Right cardiac atrium (tissue), 5 donors: ENCODE data around the gene SIM1. TPM values are rescaled to one million over a fixed set of nuclear protein-coding genes. Genes with fewer than 3 reads are reported as not detected.

Experiments
- ATAC-seq, 2 donors: fragments of 200-7000 bp; cut with Tn5 transposase; one replicate each; pipeline versions ENCODE4 v1.8.0 to v1.9.1; 2020; ENCODE audit warnings: moderate library complexity in 2 of 2, mild to moderate bottlenecking in 1 of 2
- DNase-seq, 3 donors: peaks; one replicate each; pipeline ENCODE4 v3.0.0-alpha.2; 2020
- H3K27ac ChIP-seq: one replicate; pipeline ENCODE4 v1.5.1; 2013; ENCODE audit warnings: mild to moderate bottlenecking, low read length, control low read depth, moderate library complexity
- H3K27me3 ChIP-seq: one replicate; pipeline ENCODE4 v1.6.1; 2013; ENCODE audit not compliant: control insufficient read depth, insufficient read depth
- H3K4me1 ChIP-seq: one replicate; pipeline ENCODE4 v1.6.1; 2013; ENCODE audit warnings: low read length; ENCODE audit not compliant: control insufficient read depth, insufficient read depth
- H3K4me3 ChIP-seq: one replicate; pipeline ENCODE4 v1.5.1; 2013; ENCODE audit warnings: low read length, control low read depth
- H3K9me3 ChIP-seq: one replicate; pipeline ENCODE4 v1.6.1; 2013; ENCODE audit warnings: low read length; ENCODE audit not compliant: control insufficient read depth
- WGBS: extraction: QIAGEN DNeasy Blood & Tissue Kit; methylation state at CpG from one replicate; pipeline ENCODE4 v1.1.7; 2013; 5-methylcytosine and 5-hydroxymethylcytosine counted together
- intact Hi-C, 4 donors: fragments of 100-400 bp; cut with DNase I; formaldehyde crosslinking; loops; one replicate each; pipeline versions ENCODE4 v1.11.0 to v1.14.0; 2022 to 2023
- polyA plus RNA-seq: library from polyadenylated mRNA; stranded (reverse); fragments of 200-250 nt; gene quantifications from one replicate; pipeline ENCODE4 v1.2.3, GENCODE V29; 2013
- total RNA-seq, 4 donors: library from RNA; stranded (reverse); fragmentation: NEBNext Ultra II Directional; extraction: Animal tissue kit (Norgen Biotek cat#: 25700); gene quantifications; one replicate each; pipeline ENCODE4 v1.2.1, GENCODE V29; 2021
- donor health status: healthy with polysubstance abuse.
- donor health status: DM: no; HTN: yes; CAD: no.
- donor health status: DM: no; HTN: no; CAD: no.
- donor health status: DM: no; HTN: yes; CAD: no; lungs with severe emphysema.
- donor health status: DM: yes; HTN: yes; CAD: no.

Gene SIM1
- total and polyA plus RNA-seq, 5 donors, result not detected

- Histone ChIP-seq H3K4me1 (no peaks in the 10 kb centered on the region), H3K27ac (no peak overlapping the region), H3K4me3 (no peak overlapping the region), H3K27me3 (no peaks in the 10 kb centered on the region), H3K9me3 (no peaks in the 10 kb centered on the region)
- WGBS, result 74% methylated on average over 4 of the region's 4 CpGs
- intact Hi-C loops, result no loop called here
- DNase-seq, result no peak
- ATAC-seq, result peak in 1 of 2 donors; percentile 31
Observed at GRCh38 chr6:100344761-100345160, 120.0 kb downstream of the SIM1 start.

- no peak overlapping the region for H3K4me3 ChIP-seq
- H3K27ac ChIP-seq, result no peak overlapping the region
- ATAC-seq, result no peak
- no peaks in the 10 kb centered on the region for H3K9me3 ChIP-seq
- no peak for DNase-seq
- intact Hi-C loops, result no loop called here
- H3K4me1 ChIP-seq, result no peaks in the 10 kb centered on the region
- 51% methylated on average over 2 of the region's 2 CpGs for WGBS
- H3K27me3 ChIP-seq, result no peaks in the 10 kb centered on the region
Observed at GRCh38 chr6:100344321-100344720, 120.4 kb downstream of the SIM1 start.

GRCh38 chr6:100343316-100344077 is 121.2 kb downstream of the SIM1 start:
- WGBS, result 62% methylated on average over 4 of the region's 4 CpGs
- no peak overlapping the region for H3K4me3 ChIP-seq
- no peaks in the 10 kb centered on the region for H3K9me3 ChIP-seq
- ATAC-seq, result peak; percentile 13 to 48
- no peaks in the 10 kb centered on the region for H3K27me3 ChIP-seq
- no peak overlapping the region for H3K27ac ChIP-seq
- intact Hi-C loops, result no loop called here
- no peaks in the 10 kb centered on the region for H3K4me1 ChIP-seq
- DNase-seq, result no peak

- 34% methylated on average over 3 of the region's 3 CpGs for WGBS
- ATAC-seq (no peak), DNase-seq (no peak)
- H3K4me3 ChIP-seq, result no peak overlapping the region
- no peak overlapping the region for H3K27ac ChIP-seq
- no peaks in the 10 kb centered on the region for H3K4me1 ChIP-seq
- no peaks in the 10 kb centered on the region for H3K27me3 ChIP-seq
- intact Hi-C loops, result no loop called here
- H3K9me3 ChIP-seq, result no peaks in the 10 kb centered on the region
Observed at GRCh38 chr6:100342830-100343229, 121.9 kb downstream of the SIM1 start.

- no peak overlapping the region for H3K27ac ChIP-seq
- intact Hi-C loops, result no loop called here
Observed at GRCh38 chr6:100339574-100340255, 125.0 kb downstream of the SIM1 start.

GRCh38 chr6:100338090-100338489 is 126.6 kb downstream of the SIM1 start:
- no peaks in the 10 kb centered on the region for H3K4me1 ChIP-seq
- 75% methylated on average over 2 of the region's 2 CpGs for WGBS
- H3K9me3 ChIP-seq, result no peaks in the 10 kb centered on the region
- no peak for ATAC-seq
- no peak overlapping the region for H3K27ac ChIP-seq
- H3K4me3 ChIP-seq, result no peak overlapping the region
- intact Hi-C loops, result no loop called here
- H3K27me3 ChIP-seq, result no peaks in the 10 kb centered on the region
- DNase-seq, result no peak

More at GRCh38 chr6:100339574-100340255, 125.0 kb downstream of the SIM1 start:
- WGBS, result 63% methylated on average over 4 of the region's 4 CpGs
- Histone ChIP-seq H3K27me3 (no peaks in the 10 kb centered on the region), H3K9me3 (no peaks in the 10 kb centered on the region), H3K4me3 (no peak overlapping the region), H3K4me1 (no peaks in the 10 kb centered on the region)
- ATAC-seq (no peak), DNase-seq (no peak)

- 68% methylated on average over 2 of the region's 2 CpGs for WGBS
- DNase-seq (no peak), ATAC-seq (no peak)
- Histone ChIP-seq H3K27me3 (no peaks in the 10 kb centered on the region), H3K27ac (no peak overlapping the region), H3K9me3 (no peaks in the 10 kb centered on the region), H3K4me3 (no peak overlapping the region), H3K4me1 (no peaks in the 10 kb centered on the region)
- intact Hi-C loops, result no loop called here
Observed at GRCh38 chr6:100336876-100337275, 127.8 kb downstream of the SIM1 start.

- H3K4me1 ChIP-seq, result no peaks in the 10 kb centered on the region
- intact Hi-C loops, result no loop called here
- DNase-seq (no peak), ATAC-seq (no peak)
- H3K9me3 ChIP-seq, result no peaks in the 10 kb centered on the region
- H3K27me3 ChIP-seq, result no peaks in the 10 kb centered on the region
- no peak overlapping the region for H3K4me3 ChIP-seq
- 40% methylated on average over 1 of the region's 1 CpG for WGBS
- H3K27ac ChIP-seq, result no peak overlapping the region
Observed at GRCh38 chr6:100335991-100336390, 128.7 kb downstream of the SIM1 start.
